Stimulated activated CD4-positive, alpha-beta T cell treated with anti-CD3 and anti-CD28 coated beads, Interleukin-2, amount 100 ng/mL, for 24 hours (primary cell): Measurements from ENCODE around the gene KRT15.

Experiments used
- DNase-seq, 2 donors: peaks; one replicate each; pipeline ENCODE4 v3.0.0-alpha.2; 2020

Gene KRT15

DNA sequence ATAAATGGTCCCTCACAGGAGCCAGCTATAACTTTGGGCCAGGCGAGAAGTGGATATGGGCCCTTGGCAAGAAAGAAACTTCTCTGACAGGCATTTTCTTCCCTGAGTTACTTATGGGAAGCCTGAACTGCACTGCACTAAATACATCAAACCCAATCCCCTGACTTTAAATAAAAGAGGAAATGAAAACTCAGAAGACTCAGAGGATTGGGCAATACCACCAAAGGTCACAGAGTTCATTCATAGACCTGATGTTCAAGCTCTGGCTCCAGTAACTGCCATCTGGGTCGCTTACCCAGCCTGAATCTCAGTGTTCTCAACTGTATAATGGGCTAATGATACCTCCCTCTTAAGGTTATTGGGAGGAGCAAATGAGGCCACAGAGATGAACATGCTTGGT is 38.6 kb downstream of the KRT15 start:
- no peak for DNase-seq

DNA sequence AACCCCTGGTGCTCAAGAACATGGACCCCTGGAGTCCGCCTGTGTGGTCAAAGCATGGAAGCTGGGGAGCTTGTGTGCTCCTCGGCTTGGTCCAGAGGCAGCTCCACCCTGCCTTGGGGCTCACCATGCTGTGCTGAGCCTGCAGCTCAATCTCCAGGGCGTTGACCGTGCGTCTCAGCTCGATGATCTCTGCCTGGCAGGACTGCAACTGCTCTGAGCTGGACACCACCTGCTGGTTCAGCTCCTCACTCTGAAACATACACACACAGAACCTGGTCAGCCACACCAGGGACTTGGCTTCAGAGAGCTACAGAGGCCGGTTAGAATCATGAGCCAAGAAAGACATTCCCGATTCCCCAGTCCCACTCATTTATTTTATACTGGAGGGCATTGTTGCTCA is 40.5 kb downstream of the KRT15 start:
- DNase-seq, result no peak

DNA sequence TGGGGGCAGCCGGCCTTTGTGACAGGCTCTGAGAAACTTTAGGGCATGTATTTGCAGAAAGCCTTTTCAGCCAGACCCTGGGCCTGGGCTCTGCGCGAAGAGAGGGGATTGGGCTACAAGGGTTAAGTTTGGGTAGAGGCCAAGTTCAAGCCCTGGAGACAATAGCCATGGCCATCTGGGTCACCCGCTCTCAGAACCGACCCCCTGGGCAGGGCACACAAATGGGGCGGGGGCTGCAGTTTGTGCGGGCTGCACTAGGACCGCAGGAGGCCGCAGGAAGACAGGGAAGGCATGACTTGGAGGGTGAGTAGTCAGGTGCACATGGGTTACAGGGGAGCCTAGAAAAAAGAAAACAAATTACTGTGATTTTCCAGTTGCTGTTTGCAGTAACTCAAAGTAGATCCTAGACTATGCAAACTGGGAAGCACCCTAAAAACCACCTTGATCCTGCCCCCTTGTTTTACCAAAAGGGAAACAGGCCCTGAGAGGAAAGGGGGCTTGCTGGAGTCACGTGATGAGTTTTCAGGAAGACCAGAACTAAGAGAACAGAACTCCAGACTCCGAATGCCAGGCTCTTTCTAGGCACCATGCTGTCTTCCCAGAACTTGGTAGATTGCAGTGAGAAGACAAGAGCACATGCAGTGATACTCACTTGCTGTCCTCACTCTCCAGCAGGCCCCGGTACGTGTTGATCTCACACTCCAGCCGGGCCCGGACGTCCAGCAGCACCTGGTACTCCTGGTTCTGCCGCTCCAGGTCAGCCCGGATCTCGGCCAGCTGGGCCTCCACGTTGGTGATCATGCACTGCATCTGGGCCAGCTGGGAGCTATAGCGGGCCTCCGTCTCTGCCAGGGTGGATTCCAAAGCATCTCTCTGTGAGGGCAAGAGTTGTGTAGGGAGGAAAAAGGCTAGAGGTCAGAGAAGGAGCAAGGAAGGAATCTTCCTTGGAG is 41.5 kb downstream of the KRT15 start:
- DNase-seq, result no peak

DNA sequence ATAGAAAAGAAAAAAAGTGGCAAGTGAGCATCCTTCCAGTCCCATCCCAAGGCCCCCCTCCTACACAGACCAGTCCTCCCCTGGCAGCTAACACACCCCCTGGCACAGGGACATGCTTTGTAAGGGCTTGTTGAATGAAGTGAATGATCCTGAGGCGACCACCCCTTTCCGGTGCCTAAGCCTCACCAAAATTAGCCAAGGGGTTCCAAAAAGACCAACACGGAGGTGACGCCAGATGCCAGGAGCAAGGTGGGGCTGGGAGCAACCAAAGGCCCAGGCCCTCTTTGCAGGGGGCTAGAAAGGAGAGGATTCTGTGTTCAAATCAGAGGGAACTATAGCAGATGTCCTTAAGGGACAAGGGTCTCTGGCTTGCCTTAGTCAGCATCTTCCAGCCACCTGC is 43.3 kb downstream of the KRT15 start:
- DNase-seq, result no peak

GRCh38 chr17:41474863-41475262 is 43.8 kb downstream of the KRT15 start:
- no peak for DNase-seq

DNA sequence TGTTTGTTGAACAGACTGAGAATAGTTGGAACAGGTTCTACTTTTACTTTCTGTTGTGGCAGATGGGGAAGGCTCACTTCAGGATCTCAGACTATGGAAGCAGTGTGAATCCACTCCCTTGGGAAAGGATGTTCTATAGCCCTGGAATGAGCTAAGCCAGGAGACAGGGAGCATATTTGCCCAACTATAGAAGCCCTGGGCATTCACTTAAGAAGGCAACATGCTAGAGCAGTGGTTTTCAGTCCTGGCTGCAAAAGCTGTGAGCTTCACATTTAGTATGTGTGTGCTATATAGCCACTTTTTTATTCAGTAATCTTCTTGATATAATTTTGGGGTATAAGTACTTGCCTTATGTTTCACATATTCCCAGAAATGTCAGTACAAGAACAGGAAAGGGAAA is 50.3 kb downstream of the KRT15 start:
- no peak for DNase-seq

- DNase-seq, result no peak
These were observed 51.1 kb downstream of the KRT15 start for GRCh38 chr17:41467561-41467960.

DNA sequence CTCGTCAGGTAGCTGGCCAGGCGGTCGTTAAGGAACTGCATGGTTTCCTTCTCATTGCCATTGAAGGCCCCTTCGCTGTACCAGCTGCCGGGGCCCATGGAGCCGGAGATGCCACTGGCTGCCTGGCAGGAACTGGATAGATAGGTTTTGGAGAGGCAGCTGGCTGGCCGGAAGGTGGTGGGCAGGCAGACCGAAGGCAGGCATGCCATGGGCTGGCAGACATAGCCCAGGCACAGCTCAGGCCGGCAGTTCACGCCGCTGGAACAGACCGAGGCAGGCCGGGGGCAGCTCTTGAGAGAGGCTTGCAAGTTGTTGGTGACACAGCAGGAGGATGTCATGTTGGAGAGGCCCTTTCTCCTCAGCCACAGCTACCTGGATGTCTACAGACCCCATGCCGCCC is 51.7 kb downstream of the KRT15 start, which contains the start of gene KRT32:
KRT32 (minus strand) TSS at position 399 of the 400 bp plus-strand sequence; CDS start at position 338, 61 bp downstream.
- no peak for DNase-seq

- no peak for DNase-seq
These were observed 54.0 kb downstream of the KRT15 start for GRCh38 chr17:41464682-41465081.

GRCh38 chr17:41464173-41464572 is 54.5 kb downstream of the KRT15 start:
- DNase-seq, result no peak

- DNase-seq, result no peak
These were observed 54.9 kb downstream of the KRT15 start for GRCh38 chr17:41463746-41464145.
